Activated naive CD4-positive, alpha-beta T cell treated with anti-CD3 and anti-CD28 coated beads for 36 hours (primary cell): Measurements from ENCODE around the gene ENTREP1. TPM values are rescaled to one million over a fixed set of nuclear protein-coding genes. Genes with fewer than 3 reads are reported as not detected.
"Not testable (repeated sequence)": the region's sequence is repeated elsewhere in the genome, so short reads cannot be mapped to it uniquely, and the experiment has no call there.

Experiments
- CTCF ChIA-PET: fragments of 350-600 bp; sonication (Branson Sonifier 250); formaldehyde crosslinking; loops from one replicate; lab custom pipeline; 2021; ENCODE audit warnings: antibody characterized with exemption; lab: Charles Lee
- DNase-seq: peaks from one replicate; pipeline ENCODE4 v3.0.0-alpha.2; 2020
- H3K27ac Mint-ChIP-seq: one replicate; pipeline ENCODE4 v1.8.0; 2021; ENCODE audit warnings: mild to moderate bottlenecking, mixed read lengths
- H3K27me3 Mint-ChIP-seq: one replicate; pipeline ENCODE4 v1.8.0; 2021; ENCODE audit warnings: low read depth, mixed read lengths
- H3K36me3 Mint-ChIP-seq: one replicate; pipeline ENCODE4 v1.8.0; 2021; ENCODE audit warnings: low read depth, mixed read lengths
- H3K4me1 Mint-ChIP-seq: one replicate; pipeline ENCODE4 v1.8.0; 2021; ENCODE audit warnings: low read depth, mixed read lengths
- H3K4me3 Mint-ChIP-seq: one replicate; pipeline ENCODE4 v1.8.0; 2021; ENCODE audit warnings: mild to moderate bottlenecking, moderate library complexity, mixed read lengths
- H3K9me3 Mint-ChIP-seq: one replicate; pipeline ENCODE4 v1.8.0; 2021; ENCODE audit warnings: mixed read lengths
- intact Hi-C: fragments of 100-400 bp; cut with micrococcal nuclease; formaldehyde crosslinking; loops from one replicate; pipeline ENCODE4 v1.15.1; 2023
- total RNA-seq, 2 experiments: library from RNA; stranded (reverse); gene quantifications; one replicate each; pipeline ENCODE4 v1.2.3, GENCODE V29; 2021

The ENTREP1 gene
- total RNA-seq, 2 experiments from 2014 or later: not detected

DNA sequence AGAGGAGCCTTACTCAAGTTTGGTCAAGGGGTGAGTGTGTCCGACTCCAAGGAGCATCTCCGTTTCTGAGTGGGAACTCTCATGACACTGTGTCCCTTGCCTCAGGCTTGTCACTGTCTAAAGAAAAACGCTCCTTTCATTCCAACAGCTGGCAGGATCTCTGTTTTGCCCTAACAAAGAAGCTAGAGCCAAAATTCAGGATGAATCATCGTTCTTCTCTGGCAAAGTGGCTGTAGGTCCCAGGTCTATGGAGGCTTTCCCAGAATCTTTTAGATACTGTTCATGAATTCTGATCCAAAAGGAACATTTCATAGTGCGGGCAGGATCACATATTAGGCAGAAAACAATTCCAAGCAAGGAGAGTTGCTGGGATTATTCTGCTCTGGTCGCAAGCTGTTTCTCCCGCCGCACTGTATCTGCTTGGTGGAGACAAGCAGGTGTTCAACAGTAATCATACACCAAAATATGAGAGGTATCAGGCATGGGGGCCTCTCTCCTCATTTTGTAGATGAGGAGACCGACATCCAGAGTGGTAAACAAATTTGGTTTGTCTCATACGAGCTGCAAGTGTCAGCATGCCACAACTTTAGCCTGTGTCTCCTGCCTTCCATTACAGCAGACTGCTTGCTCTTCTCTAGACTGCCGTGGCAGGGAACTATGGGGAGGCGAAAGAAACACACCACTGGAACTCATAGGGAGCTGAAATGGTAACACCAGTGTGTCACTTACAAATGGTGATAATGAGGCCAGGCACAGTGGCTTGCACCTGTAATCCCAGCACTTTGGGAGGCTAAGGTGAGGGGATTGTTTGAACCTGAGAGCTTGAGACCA is 72.6 kb downstream of the ENTREP1 start:
- H3K9me3 Mint-ChIP-seq: peaks cover 1% of the 10 kb centered on the region
- no peak overlapping the region for H3K27ac Mint-ChIP-seq
- intact Hi-C loops: no loop called here
- H3K4me3 Mint-ChIP-seq: no peak overlapping the region
- H3K4me1 Mint-ChIP-seq: no peaks in the 10 kb centered on the region
- peaks cover 13% of the 10 kb centered on the region for H3K27me3 Mint-ChIP-seq
- DNase-seq: no peak
- H3K36me3 Mint-ChIP-seq: no peaks in the 10 kb centered on the region
- CTCF ChIA-PET: interaction anchor here (1.2 to 1.3 kb wide), 2 partner anchors 153 to 343 kb away, joined by 3 read pairs; no protein-coding TSS in a partner anchor

DNA sequence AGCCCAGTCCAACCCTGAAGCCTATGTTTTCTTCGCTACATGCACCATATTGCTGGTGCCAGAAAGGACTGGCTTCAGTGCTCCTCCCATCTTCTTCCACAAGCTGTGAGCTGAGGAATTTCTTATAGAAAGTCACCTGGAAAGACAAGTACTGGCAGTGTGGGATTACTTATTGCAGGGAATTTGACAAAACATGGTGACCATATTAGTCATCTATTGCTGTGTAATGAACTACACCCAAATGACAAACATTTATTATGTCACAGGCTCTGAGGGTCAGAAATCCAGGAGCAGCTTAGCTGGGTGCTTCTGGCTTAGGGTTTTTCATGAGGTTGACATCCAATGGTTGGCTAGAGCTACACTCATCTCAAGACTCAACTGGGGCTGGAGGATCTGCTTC is 75.5 kb downstream of the ENTREP1 start:
- Mint-ChIP-seq H3K4me3 (no peak overlapping the region), H3K27ac (no peak overlapping the region), H3K36me3 (no peaks in the 10 kb centered on the region), H3K9me3 (peaks cover 1% of the 10 kb centered on the region), H3K4me1 (no peaks in the 10 kb centered on the region), H3K27me3 (peaks cover 18% of the 10 kb centered on the region)
- intact Hi-C loops: no loop called here
- no peak for DNase-seq
- CTCF ChIA-PET: interaction anchor here (0.6 to 1.6 kb wide), 2 partner anchors 19 to 21 kb away, joined by 3 read pairs; no protein-coding TSS in a partner anchor

DNA sequence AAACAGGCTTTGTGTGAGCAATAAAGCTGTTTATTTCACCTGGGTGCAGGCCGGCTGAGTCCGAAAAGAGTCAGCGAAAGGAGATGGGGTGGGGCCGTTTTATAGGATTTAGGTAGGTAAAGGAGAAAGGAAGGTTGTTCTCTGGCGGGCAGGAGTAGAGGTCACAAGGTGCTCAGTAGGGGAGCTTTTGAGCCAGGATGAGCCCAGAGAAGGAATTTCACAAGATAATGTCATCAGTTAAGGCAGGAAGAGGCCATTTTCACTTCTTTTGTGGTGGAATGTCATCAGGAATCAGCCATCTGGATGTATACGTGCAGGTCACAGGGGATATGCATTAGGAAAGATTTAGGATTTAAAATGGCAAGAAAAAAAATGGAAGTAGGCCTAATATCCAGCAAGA is 84.9 kb downstream of the ENTREP1 start:
- H3K4me1 Mint-ChIP-seq, DNase-seq, H3K36me3 Mint-ChIP-seq, CTCF ChIA-PET, H3K27me3 Mint-ChIP-seq, intact Hi-C loops, H3K27ac Mint-ChIP-seq, H3K4me3 Mint-ChIP-seq, H3K9me3 Mint-ChIP-seq: not testable (repeated sequence)

DNA sequence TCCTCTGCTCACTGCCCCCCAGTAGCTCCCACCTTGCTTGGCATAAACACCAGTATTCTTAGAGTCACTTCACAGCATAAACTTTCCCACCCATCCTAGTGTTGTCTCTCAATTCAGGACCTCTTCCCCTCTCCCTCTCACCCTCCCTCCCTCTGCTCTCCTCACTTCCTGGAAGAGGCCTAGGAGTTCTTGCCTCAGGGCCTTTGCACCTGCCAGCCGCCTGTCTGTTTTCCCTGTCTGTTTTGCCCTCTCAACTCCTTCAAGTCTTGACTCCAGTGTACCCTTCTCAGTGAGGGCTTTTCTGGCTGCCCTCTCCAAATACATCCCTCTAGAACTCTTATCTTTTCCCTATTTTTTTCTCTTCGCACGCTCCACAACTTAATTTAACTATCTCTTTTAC is 86.2 kb downstream of the ENTREP1 start:
- CTCF ChIA-PET: interaction anchor here (0.9 kb wide), 1 partner anchor 9 kb away, joined by 3 read pairs; no protein-coding TSS in a partner anchor
- Mint-ChIP-seq H3K4me1 (no peaks in the 10 kb centered on the region), H3K4me3 (no peak overlapping the region), H3K27me3 (peaks cover 4% of the 10 kb centered on the region), H3K36me3 (no peaks in the 10 kb centered on the region), H3K9me3 (no peaks in the 10 kb centered on the region), H3K27ac (no peak overlapping the region)
- intact Hi-C loops: no loop called here
- DNase-seq: no peak

DNA sequence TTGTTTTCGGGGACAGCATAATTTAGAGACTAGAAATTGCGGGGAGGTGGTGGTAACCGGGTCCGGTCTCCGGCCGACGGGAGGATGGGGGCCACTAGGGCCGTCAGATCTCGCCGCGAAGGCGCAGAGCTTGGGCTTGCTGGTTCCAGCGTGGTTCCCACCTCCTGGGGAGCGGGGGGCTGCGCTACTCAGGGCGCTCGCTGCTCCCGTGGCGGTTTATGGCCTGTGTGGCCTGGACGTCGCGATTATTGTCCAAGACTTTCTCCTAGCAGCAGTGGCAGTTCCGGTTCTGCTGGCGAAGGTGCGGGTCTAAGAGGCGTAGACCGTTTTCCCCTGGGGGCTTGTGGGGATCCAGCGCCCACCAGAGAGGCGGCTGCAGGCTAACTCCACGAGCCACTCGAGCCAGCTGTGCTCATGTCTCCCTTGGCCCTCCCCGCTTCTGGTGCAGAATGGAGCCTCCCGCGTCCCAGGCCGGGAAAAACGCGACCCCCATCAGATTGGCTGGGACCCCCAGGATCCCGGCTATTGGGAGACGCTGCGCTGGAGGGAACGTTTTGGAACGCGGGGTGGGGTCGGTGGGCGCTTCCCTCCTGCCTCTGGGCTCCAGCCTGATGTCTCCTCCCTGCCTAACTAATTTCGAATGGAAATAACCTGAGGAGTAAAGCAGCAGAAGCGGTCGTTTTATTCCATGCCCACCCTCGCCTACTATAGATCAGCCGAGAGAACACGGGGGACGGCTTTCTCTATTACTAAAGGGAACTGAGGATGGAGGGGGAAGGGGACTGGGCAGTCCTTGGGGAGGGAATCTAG is 87.1 kb downstream of the ENTREP1 start:
- intact Hi-C loops: no loop called here
- no peak for DNase-seq
- Mint-ChIP-seq H3K4me1 (no peaks in the 10 kb centered on the region), H3K36me3 (no peaks in the 10 kb centered on the region), H3K9me3 (no peaks in the 10 kb centered on the region), H3K27me3 (peaks cover 4% of the 10 kb centered on the region), H3K4me3 (no peak overlapping the region), H3K27ac (no peak overlapping the region)
- CTCF ChIA-PET: interaction anchor here (0.9 kb wide), 1 partner anchor 9 kb away, joined by 3 read pairs; no protein-coding TSS in a partner anchor

DNA sequence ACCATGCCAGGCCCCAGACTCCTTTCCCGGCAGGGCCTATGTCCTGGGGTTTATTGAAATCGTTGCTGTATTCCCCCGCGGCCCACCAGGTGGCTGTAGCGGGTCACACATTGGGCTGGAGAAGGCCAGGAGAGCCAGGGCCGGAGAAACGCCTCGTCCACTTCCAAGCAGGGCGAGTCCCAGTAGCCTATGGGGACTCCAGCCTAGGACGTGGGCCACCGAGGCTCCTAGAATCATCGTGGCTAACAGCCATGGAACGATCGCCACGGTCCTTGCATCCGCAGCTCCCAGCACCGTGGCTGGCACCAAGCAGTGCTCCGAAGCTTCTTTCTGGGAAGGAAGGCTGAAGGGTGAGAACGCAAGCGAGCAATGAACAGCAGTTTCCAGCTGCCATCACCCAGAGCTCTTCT is 87.7 kb downstream of the ENTREP1 start:
- H3K9me3 Mint-ChIP-seq: no peaks in the 10 kb centered on the region
- H3K4me3 Mint-ChIP-seq: no peak overlapping the region
- no peak overlapping the region for H3K27ac Mint-ChIP-seq
- H3K27me3 Mint-ChIP-seq: peaks cover 4% of the 10 kb centered on the region
- H3K4me1 Mint-ChIP-seq: no peaks in the 10 kb centered on the region
- CTCF ChIA-PET: interaction anchor here (1.1 kb wide), 1 partner anchor 10 kb away, joined by 3 read pairs; no protein-coding TSS in a partner anchor
- no peak for DNase-seq
- no peaks in the 10 kb centered on the region for H3K36me3 Mint-ChIP-seq
- intact Hi-C loops: no loop called here

DNA sequence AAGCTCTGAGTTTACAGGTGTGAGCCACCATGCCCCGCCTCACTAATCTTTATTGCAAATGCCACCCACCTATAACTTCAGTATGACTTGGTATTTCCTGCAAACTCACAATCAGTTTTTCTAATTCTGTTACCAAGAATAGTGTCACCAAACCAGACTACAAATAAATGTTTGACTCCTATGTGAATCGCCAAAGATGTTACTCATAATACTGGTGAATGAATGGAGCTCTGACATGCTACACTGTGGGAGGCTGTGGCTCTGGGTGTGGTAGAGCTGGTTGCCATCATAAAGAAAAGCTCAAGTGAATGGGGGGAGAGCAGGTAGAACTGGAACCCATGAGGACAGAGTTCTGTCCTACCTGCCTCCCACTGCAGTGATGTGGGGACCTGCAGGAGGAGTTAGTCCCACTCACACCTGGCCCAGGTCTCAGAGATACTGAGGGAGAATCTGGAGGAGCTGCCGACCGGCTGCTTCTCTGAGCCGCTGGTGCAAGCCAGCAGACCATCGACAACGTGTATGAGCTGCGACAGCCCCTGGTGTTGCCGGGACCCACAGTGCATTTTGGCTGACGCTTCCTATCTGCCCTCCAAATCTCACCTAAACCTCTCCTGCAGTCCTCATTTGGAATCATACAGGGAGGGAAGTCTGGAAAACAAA is 95.7 kb downstream of the ENTREP1 start:
- DNase-seq: no peak
- H3K27ac Mint-ChIP-seq: no peak overlapping the region
- no peak overlapping the region for H3K4me3 Mint-ChIP-seq
- peaks cover 2% of the 10 kb centered on the region for H3K27me3 Mint-ChIP-seq
- H3K36me3 Mint-ChIP-seq: no peaks in the 10 kb centered on the region
- no peaks in the 10 kb centered on the region for H3K9me3 Mint-ChIP-seq
- CTCF ChIA-PET: interaction anchor here (0.5 to 6.4 kb wide), 14 partner anchors 9 to 933 kb away, joined by 3 to 77 read pairs (median 3); partner anchors contain the start of genes APBA1 and FXN
- no peaks in the 10 kb centered on the region for H3K4me1 Mint-ChIP-seq
- intact Hi-C loops: loop anchor here (10.0 kb wide), 1 partner anchor 366 kb away; no protein-coding TSS in a partner anchor

DNA sequence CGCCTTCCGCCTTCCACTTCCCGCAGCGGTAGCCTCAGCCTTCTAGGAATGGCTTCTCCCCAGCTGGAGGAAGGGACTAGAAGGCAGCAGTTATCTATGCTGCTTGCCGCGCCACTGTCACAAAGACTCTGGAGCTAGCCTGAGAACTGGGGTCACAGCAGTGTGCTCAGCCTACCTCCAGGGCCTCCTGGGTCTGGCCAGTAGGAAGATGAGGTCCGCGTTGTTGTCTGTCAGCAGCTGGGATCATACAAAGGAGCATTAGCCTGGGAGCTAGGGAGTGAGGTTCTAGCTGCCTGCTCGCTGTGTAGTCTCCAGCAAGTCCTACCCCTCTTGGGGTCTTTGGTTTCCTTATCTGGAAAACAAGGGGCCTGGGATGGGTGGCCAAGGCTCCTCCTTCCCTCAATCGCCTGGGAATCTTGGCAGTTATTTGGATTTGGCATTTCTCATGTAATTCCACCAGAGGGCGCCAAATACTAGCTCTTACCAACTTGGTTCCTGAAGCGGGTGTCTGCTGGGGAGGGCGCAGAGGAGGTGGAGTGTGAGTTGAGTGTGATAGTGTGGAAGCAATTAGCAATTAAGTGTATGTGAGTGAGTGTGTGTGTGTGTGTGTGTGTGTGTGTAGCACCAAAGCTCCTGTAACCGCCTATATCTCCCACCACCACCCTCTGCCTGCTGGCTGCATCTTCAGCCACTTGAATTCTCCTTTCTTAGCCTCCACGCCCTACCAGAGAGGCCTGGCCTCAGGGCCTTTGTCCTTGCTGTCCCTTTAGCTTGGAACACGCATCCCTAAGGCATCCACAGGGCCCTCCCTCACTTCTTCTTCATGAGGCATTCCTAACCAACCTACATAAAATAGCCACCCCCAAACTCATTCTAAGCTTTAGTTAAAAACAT is 97.1 kb downstream of the ENTREP1 start:
- H3K4me3 Mint-ChIP-seq: no peak overlapping the region
- no peaks in the 10 kb centered on the region for H3K4me1 Mint-ChIP-seq
- CTCF ChIA-PET: interaction anchor here (0.6 to 6.4 kb wide), 38 partner anchors 9 to 1081 kb away, joined by 3 to 77 read pairs (median 4); no protein-coding TSS in a partner anchor
- DNase-seq: peak; percentile 53
- peaks cover 2% of the 10 kb centered on the region for H3K27me3 Mint-ChIP-seq
- H3K27ac Mint-ChIP-seq: no peak overlapping the region
- intact Hi-C loops: loop anchor here (2.0 to 10.0 kb wide), 3 partner anchors 367 to 689 kb away; no protein-coding TSS in a partner anchor
- H3K36me3 Mint-ChIP-seq: no peaks in the 10 kb centered on the region
- no peaks in the 10 kb centered on the region for H3K9me3 Mint-ChIP-seq

DNA sequence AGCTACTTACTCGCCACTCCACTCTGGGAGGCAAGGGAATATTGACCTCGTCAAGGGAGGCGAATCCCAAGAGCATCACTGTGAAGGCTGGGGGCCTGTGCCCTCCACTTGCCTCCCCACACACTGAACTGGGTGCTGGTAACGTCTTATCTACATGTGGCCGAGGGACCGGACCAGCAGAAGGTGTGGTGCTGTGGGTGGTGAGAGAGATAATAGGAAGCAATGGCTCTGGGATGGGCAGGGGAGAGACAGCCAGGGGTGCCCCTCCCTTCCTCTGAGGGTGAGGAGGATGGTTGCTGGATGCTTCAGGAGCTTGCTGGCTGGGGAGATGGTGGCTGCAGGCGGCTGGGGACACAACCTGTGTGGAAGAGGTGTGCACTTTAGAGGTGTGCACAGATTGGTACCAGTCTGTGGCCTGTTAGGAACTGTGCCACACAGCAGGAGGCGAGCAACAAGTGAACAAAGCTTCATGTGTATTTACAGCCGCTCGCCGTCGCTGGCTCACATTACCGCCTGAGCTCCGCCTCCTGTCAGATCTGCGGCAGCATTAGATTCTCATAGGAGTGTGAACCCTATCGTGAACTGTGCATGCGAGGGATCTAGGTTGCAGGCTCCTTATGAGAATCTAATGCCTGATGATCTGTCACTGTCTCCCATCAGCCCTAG is 100.3 kb downstream of the ENTREP1 start:
- no peaks in the 10 kb centered on the region for H3K4me1 Mint-ChIP-seq
- DNase-seq: no peak
- no peaks in the 10 kb centered on the region for H3K36me3 Mint-ChIP-seq
- CTCF ChIA-PET: interaction anchor here (2.0 to 6.4 kb wide), 2 partner anchors 123 to 452 kb away, joined by 4 to 77 read pairs; no protein-coding TSS in a partner anchor
- H3K27me3 Mint-ChIP-seq: peaks cover 2% of the 10 kb centered on the region
- no peak overlapping the region for H3K4me3 Mint-ChIP-seq
- intact Hi-C loops: loop anchor here (1.0 to 10.0 kb wide), 2 partner anchors 370 to 453 kb away; no protein-coding TSS in a partner anchor
- no peaks in the 10 kb centered on the region for H3K9me3 Mint-ChIP-seq
- no peak overlapping the region for H3K27ac Mint-ChIP-seq

DNA sequence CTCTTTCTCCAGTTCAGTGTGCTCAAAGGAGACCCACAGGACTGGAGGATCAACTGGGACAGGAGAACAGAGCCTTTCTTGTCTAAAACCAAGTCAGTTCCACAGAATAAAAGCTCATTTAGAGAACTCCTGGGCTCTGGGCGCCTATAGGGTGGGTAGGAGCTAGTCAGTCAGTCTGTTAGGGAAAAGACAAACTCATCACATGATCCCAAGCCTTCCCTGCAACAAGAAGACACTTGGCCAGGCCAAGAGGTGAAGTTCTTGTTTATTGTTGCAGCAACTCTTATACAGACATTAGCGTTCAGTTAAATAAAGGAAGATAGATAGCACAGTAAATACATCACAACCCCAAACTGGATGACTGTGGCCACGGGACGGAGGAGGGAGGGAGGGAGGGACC is 102.3 kb downstream of the ENTREP1 start:
- intact Hi-C loops: loop anchor here (10.0 kb wide), 1 partner anchor 372 kb away; no protein-coding TSS in a partner anchor
- no peaks in the 10 kb centered on the region for H3K9me3 Mint-ChIP-seq
- no peaks in the 10 kb centered on the region for H3K27me3 Mint-ChIP-seq
- no peak overlapping the region for H3K4me3 Mint-ChIP-seq
- no peak for DNase-seq
- CTCF ChIA-PET: no interaction called here
- no peak overlapping the region for H3K27ac Mint-ChIP-seq
- H3K4me1 Mint-ChIP-seq: no peaks in the 10 kb centered on the region
- no peaks in the 10 kb centered on the region for H3K36me3 Mint-ChIP-seq
